Fibroblast of skin of right biceps (primary cell): Measurements from ENCODE around the gene QSER1.
"Not testable (repeated sequence)": the region's sequence is repeated elsewhere in the genome, so short reads cannot be mapped to it uniquely, and the experiment has no call there.

Experiments
- DNase-seq: peaks from one replicate; pipeline ENCODE4 v3.0.0-alpha.2; 2013

QSER1 gene

GRCh38 chr11:32937283-32937682, 44.7 kb downstream of the QSER1 start:
- not testable (repeated sequence) for DNase-seq

DNA sequence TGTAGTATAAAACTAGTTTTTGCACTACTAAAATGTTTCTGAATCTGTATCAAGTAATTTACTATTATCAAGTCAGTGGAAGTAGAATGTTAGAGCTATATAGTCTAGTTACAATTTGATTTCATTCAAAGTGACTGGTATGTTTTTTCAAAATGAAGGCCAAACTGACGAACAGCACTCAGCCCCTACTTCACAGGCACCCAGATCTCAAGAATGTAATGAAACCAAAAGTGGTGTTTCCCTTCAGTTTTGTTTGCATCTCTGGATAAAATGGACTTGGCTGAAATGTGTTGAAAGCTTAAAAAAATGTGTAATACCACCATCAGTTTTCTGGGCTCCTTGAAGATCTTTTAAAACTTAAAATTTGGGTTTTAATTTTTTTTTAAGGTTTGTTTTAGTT, 46.4 kb downstream of the QSER1 start:
- DNase-seq = no peak

GRCh38 chr11:32939866-32940265, 47.3 kb downstream of the QSER1 start:
- DNase-seq = no peak

- DNase-seq = no peak
Measured at GRCh38 chr11:32940865-32941264, 48.3 kb downstream of the QSER1 start.

DNA sequence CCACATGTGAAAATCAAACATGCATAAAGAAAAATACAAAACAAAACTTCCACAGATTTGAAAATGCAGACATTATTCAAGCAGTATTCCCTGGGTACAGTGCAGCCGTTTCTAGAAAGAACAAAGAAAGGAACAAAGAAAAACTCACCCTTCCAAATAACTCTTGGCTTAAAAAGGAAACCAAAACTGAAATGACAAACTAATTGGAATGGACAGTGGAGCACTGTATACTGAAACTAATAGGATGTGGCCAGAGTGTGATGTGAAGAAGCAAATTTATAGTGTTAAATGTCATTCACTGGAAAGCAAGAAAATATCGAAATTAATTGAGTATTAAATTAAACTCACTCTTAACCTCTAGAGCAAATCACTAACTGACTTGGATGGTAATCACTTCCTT, 55.4 kb downstream of the QSER1 start:
- DNase-seq = no peak

DNA sequence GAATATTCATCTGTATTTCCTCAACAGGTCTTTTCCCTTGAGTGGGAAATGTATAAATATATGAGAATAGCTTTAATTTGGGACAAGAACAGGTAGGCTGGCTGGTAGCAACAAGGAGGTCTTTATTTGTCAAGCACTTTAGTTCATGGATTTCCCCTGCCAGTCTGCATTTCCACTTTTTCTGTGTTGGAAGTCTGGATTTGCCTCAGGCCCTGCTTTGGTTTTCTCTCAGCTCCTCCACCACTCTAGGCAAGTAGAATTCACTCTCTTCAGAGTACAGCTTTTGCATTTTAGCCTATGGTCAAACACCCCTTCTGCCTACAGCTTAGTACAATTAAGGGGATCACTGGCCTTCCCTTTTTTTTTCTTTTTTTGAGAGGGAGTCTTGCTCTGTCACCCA, 57.1 kb downstream of the QSER1 start:
- DNase-seq = no peak

DNA sequence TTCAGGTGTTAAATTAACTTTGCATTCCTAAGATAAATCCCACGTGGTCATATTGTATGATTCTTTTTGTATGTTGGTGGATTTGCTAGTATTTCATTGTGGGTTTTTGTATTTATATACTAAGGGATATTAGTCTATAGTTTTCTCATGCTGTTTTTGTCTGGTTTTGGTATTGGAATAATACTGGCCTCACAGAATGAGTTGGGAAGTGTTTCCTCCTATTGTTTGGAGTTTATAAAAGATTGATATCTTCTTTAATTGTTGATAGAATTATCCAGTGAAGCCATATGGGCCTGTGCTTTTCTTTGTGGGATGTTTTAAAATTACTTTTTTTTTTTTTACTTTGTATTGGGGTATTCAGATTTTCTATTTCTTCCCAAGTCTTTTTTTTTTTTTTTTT, 59.8 kb downstream of the QSER1 start:
- DNase-seq = no peak

DNA sequence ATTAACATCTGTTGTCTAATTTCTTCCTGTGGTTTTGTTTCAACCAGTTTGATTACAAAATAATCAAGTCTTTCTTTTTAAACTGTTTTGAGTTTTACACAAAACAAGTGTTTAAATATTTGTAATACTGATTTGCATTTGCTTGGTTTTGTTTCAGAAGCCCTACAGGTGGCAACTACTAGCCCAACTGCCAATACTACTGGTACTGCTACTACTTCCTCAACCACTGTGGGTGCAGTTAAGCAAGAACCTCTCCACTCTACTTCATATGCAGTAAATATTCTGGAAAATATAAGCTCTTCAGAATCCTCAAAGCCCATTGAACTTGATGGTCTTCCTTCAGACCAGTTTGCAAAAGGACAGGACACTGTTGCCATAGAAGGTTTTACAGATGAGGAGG, 61.1 kb downstream of the QSER1 start:
- no peak for DNase-seq

GRCh38 chr11:32960553-32961164, 68.0 kb downstream of the QSER1 start:
- peak; percentile 50 for DNase-seq

GRCh38 chr11:32962016-32962415, 69.4 kb downstream of the QSER1 start:
- DNase-seq = peak; percentile 31

DNA sequence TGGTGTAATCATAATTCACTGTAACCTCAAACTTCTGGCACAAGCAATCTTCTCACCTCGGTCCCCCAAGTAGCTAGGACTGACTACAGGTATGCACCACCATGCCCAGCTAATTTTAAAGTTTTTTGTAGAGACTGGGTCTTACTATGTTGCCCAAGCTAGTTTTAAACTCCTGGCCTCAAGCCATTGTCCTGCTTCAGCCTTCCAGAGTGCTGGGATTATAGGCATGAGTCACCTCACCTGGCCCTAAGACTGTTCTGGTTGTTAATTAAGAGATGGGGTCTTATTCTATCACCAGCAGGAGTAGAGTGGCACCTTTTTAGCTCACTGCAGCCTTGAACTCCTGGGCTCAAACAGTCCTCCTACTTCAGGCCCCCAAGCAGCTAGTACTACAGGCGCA, 71.1 kb downstream of the QSER1 start:
- DNase-seq = no peak

DNA sequence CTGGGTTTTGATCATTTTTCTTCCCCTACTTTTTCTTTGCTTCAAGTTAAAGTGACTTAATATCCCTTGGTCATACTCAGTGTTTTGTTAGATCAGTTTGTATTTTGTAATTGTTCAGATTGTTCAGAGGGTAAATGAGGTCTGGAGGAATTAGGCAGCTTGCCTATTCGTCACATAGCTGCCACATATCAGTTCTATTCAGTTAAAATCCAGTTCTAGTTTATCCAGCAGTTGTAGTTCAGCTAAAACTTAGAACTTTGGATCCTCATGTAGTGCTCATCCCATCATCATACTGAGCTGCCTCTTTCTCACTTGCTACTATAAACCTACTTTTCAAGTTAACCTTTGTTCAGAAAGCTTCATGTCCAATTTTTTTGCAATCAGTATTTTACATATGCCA, 75.9 kb downstream of the QSER1 start:
- no peak for DNase-seq

- not testable (repeated sequence) for DNase-seq
Measured at GRCh38 chr11:32972233-32972632, 79.6 kb downstream of the QSER1 start.

GRCh38 chr11:32972781-32973180, 80.2 kb downstream of the QSER1 start:
- DNase-seq = no peak

DNA sequence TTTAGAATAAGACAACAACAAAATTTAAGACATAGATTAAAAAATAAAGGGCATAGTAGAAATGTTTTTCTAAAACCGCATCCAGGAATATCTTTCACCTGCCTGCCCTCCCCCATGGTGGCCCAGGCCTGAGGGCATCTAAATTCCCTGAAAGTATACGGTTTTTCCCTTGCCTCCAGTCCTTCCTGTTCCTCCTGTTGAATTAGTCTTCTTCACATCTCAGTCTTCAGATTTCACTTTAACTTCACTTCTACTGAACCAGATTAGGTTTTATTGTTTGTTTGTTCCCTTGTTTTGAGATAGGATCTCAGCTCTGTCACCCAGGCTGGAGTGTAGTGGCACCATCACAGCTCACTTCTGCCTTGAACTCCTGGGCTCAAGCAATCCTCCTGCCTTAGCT, 90.0 kb downstream of the QSER1 start:
- no peak for DNase-seq

GRCh38 chr11:32983506-32983905, 90.9 kb downstream of the QSER1 start:
- DNase-seq = no peak

GRCh38 chr11:32985600-32985999, 93.0 kb downstream of the QSER1 start:
- DNase-seq = no peak

- DNase-seq = no peak
Measured at GRCh38 chr11:32987851-32988250, 95.2 kb downstream of the QSER1 start.

DNA sequence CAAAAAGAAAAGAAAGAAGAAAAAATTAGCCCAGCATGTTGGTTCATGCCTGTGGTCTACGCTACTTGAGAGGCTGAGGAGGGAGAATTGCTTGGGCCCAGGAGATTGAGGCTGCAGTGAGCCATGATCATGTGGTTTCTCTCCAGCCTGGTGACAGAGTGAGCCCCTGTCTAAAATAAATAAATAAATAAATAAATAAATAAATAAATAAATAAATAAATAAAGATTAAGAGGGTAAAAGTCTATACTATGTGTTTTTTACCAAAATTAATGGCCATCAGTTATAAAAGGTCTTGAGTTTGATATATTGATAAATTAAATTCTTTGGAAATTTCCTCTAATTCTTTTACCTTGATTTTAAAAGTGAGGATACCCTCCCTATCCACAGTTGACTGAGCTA, 97.9 kb downstream of the QSER1 start:
- no peak for DNase-seq

GRCh38 chr11:32991427-32991826, 98.8 kb downstream of the QSER1 start:
- no peak for DNase-seq

- no peak for DNase-seq
Measured at GRCh38 chr11:32991898-32992297, 99.3 kb downstream of the QSER1 start.

GRCh38 chr11:33000181-33000580, 107.6 kb downstream of the QSER1 start:
- DNase-seq = peak; percentile 84

GRCh38 chr11:33001281-33001680, 108.7 kb downstream of the QSER1 start:
- DNase-seq = no peak

DNA sequence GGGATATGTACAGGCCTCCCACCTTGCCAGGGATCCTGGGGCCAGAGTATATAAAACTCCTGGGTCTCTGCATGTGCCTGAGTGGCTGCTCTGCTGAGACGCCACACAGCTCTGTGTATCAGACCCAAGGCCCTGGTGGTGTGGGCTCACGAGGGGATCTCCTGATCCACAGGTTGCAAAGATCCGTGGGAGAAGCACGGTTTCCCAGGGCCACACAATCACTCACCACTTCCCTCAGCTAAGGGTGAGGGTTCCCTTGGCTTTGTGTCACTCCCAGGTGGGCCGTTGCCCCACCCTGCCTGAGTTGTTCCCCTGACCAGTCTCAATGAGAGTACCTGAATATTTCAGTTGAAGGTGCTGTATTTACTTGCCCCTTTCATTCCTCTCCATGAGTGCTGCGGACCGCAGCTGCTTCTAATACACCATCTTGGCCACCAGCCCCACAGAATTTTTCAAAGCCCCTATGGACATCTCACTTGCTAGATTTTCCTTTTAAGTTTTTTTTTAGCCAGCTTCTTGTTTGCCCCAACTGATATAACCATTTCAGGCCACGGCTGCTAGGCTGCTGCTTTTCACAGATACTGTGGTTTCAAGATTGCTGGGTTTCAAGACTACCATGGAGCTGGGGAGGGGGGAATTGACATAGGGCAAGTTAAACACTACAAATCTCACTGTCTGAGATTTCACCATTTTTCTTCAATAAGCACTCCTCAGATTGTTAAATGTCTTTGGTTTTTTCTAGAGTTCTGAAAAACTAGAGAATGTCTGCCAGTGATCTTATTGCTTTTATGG, 109.3 kb downstream of the QSER1 start:
- DNase-seq = no peak

DNA sequence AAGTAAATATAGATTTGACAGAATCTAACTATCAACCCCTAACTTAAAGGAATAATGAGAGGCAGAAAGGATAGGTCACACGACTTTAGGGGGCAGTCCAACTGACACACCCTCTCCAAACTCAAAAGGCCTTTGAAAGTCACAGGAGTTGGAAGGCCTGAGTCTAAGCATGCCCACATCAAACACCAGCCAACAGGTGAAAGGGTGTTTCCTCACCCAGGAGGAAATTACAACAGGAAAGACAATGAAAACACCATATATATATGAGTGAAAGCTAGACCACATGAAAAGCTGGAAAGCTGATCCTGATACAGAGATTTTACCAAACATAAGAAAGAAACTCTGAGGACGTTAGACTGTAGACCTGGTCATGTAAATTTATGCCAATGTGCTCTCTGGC, 112.6 kb downstream of the QSER1 start:
- DNase-seq = no peak
